ENCODE measurements around the gene TBPL2.

GRCh38 chr14:55470025-55470424 is 29.6 kb upstream of the TBPL2 start:
- TF ChIP-seq CTCF (IDR thresholded peaks at IDR 0.05; ENCODE audit: low read depth, low read length, poor library complexity, severe bottlenecking) (no peak), EZH2phosphoT487 (IDR thresholded peaks at IDR 0.05; ENCODE audit: borderline replicate concordance, low read length) (no peak)
